Psoas muscle (tissue), 8 donors: Measurements from ENCODE around the gene TRIM40. TPM values are rescaled to one million over a fixed set of nuclear protein-coding genes. Genes with fewer than 3 reads are reported as not detected.
A peak's percentile ranks its signal among the peaks of the same experiment; 100 is the strongest.

Experiments
- ATAC-seq, 4 donors: fragments of 200-7000 bp; cut with Tn5 transposase; one replicate each; pipeline ENCODE4 v1.9.1; 2020; ENCODE audit warnings: moderate library complexity in 3 of 4, mild to moderate bottlenecking in 2 of 4
- DNase-seq, 2 donors: peaks; one replicate each; pipeline ENCODE4 v3.0.0-alpha.2; 2020
- H3K27ac ChIP-seq: fragments of 200-600 bp; one replicate; pipeline ENCODE4 v1.8.0; 2022
- H3K27me3 ChIP-seq, 3 donors: fragments of 200-600 bp in 1 of 3; one replicate each; pipeline versions ENCODE4 v1.6.1 to v1.8.0; 2013 to 2022; ENCODE audit warnings: low read length in 2 of 3, mild to moderate bottlenecking in 2 of 3, moderate library complexity in 1 of 3; ENCODE audit not compliant: insufficient read depth in 3 of 3
- H3K36me3 ChIP-seq, 2 donors: fragments of 200-600 bp in 1 of 2; one replicate each; pipeline versions ENCODE4 v1.6.1 to v1.8.0; 2013 to 2022; ENCODE audit warnings: low read depth in 1 of 2, mild to moderate bottlenecking in 1 of 2, moderate library complexity in 1 of 2; ENCODE audit not compliant: insufficient read depth in 1 of 2
- H3K4me1 ChIP-seq: fragments of 200-600 bp; one replicate; pipeline ENCODE4 v1.8.0; 2022
- H3K4me3 ChIP-seq: fragments of 200-600 bp; one replicate; pipeline ENCODE4 v1.8.0; 2022; ENCODE audit warnings: mild to moderate bottlenecking
- H3K9me3 ChIP-seq: fragments of 200-600 bp; one replicate; pipeline ENCODE4 v1.8.0; 2022
- WGBS, 3 donors: extraction: QIAGEN DNeasy Blood & Tissue Kit; methylation state at CpG; one replicate each; pipeline versions ENCODE4 v1.1.6 to v1.1.7; 2013; 5-methylcytosine and 5-hydroxymethylcytosine counted together
- intact Hi-C, 2 donors: fragments of 100-400 bp; cut with DNase I; formaldehyde crosslinking; loops; one replicate each; pipeline versions ENCODE4 v1.11.0 to v1.14.2; 2022
- polyA plus RNA-seq, 3 donors: library from polyadenylated mRNA; stranded (reverse); fragments of 200-250 nt; gene quantifications; one replicate each; pipeline ENCODE4 v1.2.3, GENCODE V29; 2013
- total RNA-seq, 4 donors: library from RNA; stranded (reverse); fragmentation: NEBNext Ultra II Directional in 2 of 4; extraction: Animal tissue kit (Norgen Biotek cat#: 25700) in 2 of 4; gene quantifications; one replicate each; pipeline versions ENCODE4 v1.2.1 to v1.2.4, GENCODE V29; 2021 to 2023
- TF ChIP-seq, protein P1 (sequence below): fragments of 200-600 bp; IDR thresholded peaks from one replicate; pipeline ENCODE4 v1.8.0; 2022; ENCODE audit warnings: antibody characterized with exemption
- donor health status: healthy with polysubstance abuse.
- donor health status: DM: no; HTN: no; CAD: no; lungs with moderate emphysema.
- donor health status: Bipolar disorder and iron deficiency.
- donor health status: healthy.
- donor health status: DM: yes; HTN: yes; CAD: no.
- donor health status: DM: no; HTN: no; CAD: no.
- donor health status: DM: no; HTN: no; CAD: no.
- donor health status: DM: yes; HTN: yes; CAD: no.

Gene TRIM40
- total and polyA plus RNA-seq, 7 donors: 0.03 TPM; not detected in 6

DNA sequence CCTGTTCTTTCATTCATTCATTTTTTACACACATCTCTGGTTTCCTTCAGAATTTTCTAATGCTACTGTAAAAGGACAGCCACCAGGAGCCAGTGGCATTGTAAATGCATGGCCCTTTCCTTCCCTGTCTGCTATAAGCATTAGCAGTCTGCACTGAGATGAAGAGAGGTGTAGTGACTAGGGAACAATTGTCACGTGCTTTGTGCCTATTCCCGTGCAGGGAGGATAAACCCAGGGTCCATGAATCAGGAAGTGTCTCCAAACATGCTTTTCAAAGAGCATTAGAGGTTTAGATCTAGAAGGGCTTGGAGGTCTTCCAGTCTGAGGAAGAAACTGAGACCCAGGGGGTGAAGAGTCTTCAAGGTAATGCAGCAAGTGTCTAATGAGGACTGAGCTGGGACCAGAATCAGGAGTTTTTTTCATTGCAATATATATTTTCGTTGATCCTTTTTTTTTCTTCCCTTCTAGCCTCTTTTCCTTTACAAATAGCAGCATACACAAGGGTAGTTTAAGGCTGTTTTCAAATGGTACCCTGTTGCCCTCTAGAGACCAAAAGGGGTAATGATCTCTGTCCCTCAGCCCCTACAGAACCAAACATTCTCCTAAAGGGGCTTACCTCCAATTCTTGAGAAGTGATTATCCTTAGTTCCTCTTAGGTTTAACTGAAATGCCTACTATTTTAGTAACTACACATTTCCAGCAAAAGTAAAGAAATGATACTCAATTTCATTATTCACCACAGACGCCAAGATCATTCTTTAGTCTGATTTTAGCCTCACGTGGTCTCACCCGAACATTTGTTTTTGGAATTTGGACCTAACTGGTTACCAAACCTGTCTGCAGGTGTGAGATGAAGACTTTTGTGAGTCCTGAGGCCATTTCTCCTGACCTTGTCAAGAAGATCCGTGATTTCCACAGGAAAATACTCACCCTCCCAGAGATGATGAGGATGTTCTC, 34.0 kb downstream of the TRIM40 start:
- no peaks in the 10 kb centered on the region for H3K4me1 ChIP-seq
- DNase-seq: no peak
- peak in 3 of 4 donors; percentile 44 to 69 (median 64) for ATAC-seq
- H3K27ac ChIP-seq: no peak overlapping the region
- no peaks in the 10 kb centered on the region for H3K9me3 ChIP-seq
- no peak overlapping the region for H3K4me3 ChIP-seq
- intact Hi-C loops: loop anchor here in 1 of 2 donors (5.0 kb wide), 1 partner anchor 68 kb away; no protein-coding TSS in a partner anchor
- WGBS, 3 donors: 27 to 30% (median 28%) methylated on average over 7 of the region's 7 CpGs
- TF ChIP-seq, protein P1, sequence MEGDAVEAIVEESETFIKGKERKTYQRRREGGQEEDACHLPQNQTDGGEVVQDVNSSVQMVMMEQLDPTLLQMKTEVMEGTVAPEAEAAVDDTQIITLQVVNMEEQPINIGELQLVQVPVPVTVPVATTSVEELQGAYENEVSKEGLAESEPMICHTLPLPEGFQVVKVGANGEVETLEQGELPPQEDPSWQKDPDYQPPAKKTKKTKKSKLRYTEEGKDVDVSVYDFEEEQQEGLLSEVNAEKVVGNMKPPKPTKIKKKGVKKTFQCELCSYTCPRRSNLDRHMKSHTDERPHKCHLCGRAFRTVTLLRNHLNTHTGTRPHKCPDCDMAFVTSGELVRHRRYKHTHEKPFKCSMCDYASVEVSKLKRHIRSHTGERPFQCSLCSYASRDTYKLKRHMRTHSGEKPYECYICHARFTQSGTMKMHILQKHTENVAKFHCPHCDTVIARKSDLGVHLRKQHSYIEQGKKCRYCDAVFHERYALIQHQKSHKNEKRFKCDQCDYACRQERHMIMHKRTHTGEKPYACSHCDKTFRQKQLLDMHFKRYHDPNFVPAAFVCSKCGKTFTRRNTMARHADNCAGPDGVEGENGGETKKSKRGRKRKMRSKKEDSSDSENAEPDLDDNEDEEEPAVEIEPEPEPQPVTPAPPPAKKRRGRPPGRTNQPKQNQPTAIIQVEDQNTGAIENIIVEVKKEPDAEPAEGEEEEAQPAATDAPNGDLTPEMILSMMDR: peak; percentile 61
- H3K36me3 ChIP-seq: no peaks in the 10 kb centered on the region
- H3K27me3 ChIP-seq: peaks cover 3 to 55% (median 5%) of the 10 kb centered on the region in 3 donors

DNA sequence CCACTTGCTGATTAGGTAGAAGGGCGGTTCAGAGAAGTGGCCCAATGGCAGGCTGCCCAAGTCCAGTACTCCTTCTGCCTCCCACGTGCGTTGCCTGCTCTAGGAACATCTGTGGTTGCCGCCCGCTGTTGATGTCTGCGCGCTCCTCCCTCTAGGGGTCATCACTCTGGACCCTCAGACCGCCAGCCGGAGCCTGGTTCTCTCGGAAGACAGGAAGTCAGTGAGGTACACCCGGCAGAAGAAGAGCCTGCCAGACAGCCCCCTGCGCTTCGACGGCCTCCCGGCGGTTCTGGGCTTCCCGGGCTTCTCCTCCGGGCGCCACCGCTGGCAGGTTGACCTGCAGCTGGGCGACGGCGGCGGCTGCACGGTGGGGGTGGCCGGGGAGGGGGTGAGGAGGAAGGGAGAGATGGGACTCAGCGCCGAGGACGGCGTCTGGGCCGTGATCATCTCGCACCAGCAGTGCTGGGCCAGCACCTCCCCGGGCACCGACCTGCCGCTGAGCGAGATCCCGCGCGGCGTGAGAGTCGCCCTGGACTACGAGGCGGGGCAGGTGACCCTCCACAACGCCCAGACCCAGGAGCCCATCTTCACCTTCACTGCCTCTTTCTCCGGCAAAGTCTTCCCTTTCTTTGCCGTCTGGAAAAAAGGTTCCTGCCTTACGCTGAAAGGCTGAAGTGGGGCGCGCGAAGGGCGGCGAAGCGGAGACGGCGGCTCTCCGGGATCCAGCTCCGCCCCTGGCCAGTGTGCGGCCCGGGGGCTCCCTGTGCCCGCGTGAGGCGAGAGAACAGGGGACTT, 35.9 kb downstream of the TRIM40 start:
- H3K4me1 ChIP-seq: no peaks in the 10 kb centered on the region
- intact Hi-C loops: loop anchor here in 1 of 2 donors (5.0 kb wide), 1 partner anchor 70 kb away; no protein-coding TSS in a partner anchor
- no peak for DNase-seq
- H3K27ac ChIP-seq: no peak overlapping the region
- H3K4me3 ChIP-seq: peak overlapping the region; percentile 17
- no peaks in the 10 kb centered on the region for H3K36me3 ChIP-seq
- no peaks in the 10 kb centered on the region for H3K9me3 ChIP-seq
- TF ChIP-seq, protein P1: no peak
- no peak for ATAC-seq
- H3K27me3 ChIP-seq: peaks cover 3 to 53% (median 5%) of the 10 kb centered on the region in 3 donors
- WGBS, 3 donors: 4 to 5% (median 4%) methylated on average over 46 to 62 of the region's 62 CpGs

DNA sequence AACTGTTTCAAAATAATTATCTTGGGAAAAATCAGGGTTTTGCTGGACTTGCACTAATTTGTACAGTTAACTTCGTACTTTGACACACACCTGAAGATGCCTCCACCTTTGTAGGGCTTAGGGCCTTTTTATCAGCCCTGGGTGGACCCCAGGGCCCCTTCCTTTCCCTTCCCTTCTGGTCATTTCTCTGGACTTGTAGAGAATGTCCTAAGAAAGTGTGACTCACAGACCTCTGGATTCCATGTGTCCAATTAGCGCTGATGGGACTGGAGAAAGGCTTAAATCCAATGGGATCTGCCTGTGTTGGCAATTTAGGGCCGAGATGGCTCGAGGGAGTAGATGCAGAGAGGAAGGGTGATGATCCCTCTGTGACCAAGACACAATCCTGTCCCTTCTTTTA, 36.7 kb downstream of the TRIM40 start:
- ATAC-seq: no peak
- intact Hi-C loops: loop anchor here in 1 of 2 donors (5.0 kb wide), 1 partner anchor 70 kb away; no protein-coding TSS in a partner anchor
- no peak overlapping the region for H3K4me3 ChIP-seq
- no peak overlapping the region for H3K27ac ChIP-seq
- H3K4me1 ChIP-seq: no peaks in the 10 kb centered on the region
- no peaks in the 10 kb centered on the region for H3K36me3 ChIP-seq
- TF ChIP-seq, protein P1: no peak
- DNase-seq: no peak
- H3K9me3 ChIP-seq: no peaks in the 10 kb centered on the region
- WGBS, 3 donors: 81 to 84% (median 83%) methylated on average over 4 of the region's 4 CpGs
- peaks cover 3 to 49% (median 5%) of the 10 kb centered on the region in 3 donors for H3K27me3 ChIP-seq

DNA sequence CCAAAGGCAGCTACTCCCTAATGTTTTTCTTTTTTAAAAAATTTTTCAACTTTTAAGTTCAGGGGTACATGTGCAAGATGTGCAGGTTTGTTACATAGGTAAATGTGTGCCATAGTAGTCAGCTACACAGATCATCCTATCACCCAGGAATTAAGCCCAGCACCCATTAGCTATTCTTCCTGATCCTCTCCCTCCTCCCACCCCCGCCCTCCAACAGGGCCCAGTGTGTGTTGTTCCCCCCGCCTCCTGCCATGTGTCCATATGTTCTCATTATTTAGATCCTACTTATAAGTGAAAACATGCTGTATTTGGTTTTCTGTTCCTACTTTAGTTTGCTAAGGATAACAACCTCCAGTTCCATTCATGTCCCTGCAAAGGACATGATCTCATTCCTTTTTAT, 39.8 kb downstream of the TRIM40 start:
- no peak overlapping the region for H3K27ac ChIP-seq
- peaks cover 4 to 48% (median 5%) of the 10 kb centered on the region in 3 donors for H3K27me3 ChIP-seq
- ATAC-seq (no peak), DNase-seq (no peak)
- intact Hi-C loops: no loop called here
- no peaks in the 10 kb centered on the region for H3K9me3 ChIP-seq
- H3K4me3 ChIP-seq: no peak overlapping the region
- WGBS, 3 donors: 73 to 86% (median 79%) methylated on average over 2 of the region's 2 CpGs
- H3K4me1 ChIP-seq: no peaks in the 10 kb centered on the region
- H3K36me3 ChIP-seq: no peaks in the 10 kb centered on the region
- TF ChIP-seq, protein P1: no peak
